Upper lobe of left lung (tissue), 6 donors: ENCODE data around the gene SMIM36. TPM values are rescaled to one million over a fixed set of nuclear protein-coding genes. Genes with fewer than 3 reads are reported as not detected.

Experiments
- ATAC-seq, 2 donors: fragments of 200-7000 bp; cut with Tn5 transposase; one replicate each; pipeline ENCODE4 v1.9.1; 2022; ENCODE audit warnings: mild to moderate bottlenecking in 2 of 2, moderate library complexity in 2 of 2; ENCODE audit not compliant: low FRiP score in 2 of 2
- DNase-seq, 2 donors: peaks; one replicate each; pipeline ENCODE4 v3.0.0-alpha.2; 2019 to 2020
- H3K27ac ChIP-seq, 4 donors: fragments of 200-600 bp; sonication (generic); one replicate each; pipeline ENCODE4 v1.5.1; 2016 to 2019
- H3K27me3 ChIP-seq, 4 donors: fragments of 200-600 bp; sonication (generic); one replicate each; pipeline ENCODE4 v1.5.1; 2017 to 2019
- H3K36me3 ChIP-seq, 4 donors: fragments of 200-600 bp; sonication (generic); one replicate each; pipeline ENCODE4 v1.5.1; 2016 to 2019
- H3K4me1 ChIP-seq, 4 donors: fragments of 200-600 bp; sonication (generic); one replicate each; pipeline ENCODE4 v1.5.1; 2018 to 2019
- H3K4me3 ChIP-seq, 4 donors: fragments of 200-600 bp; sonication (generic); one replicate each; pipeline ENCODE4 v1.5.1; 2017 to 2019; ENCODE audit warnings: mild to moderate bottlenecking in 2 of 4, moderate library complexity in 1 of 4
- H3K9me3 ChIP-seq, 4 donors: fragments of 200-600 bp; sonication (generic); one replicate each; pipeline ENCODE4 v1.5.1; 2018 to 2019
- CTCF ChIP-seq, 6 experiments: fragments of 450-650 bp in 4 of 6; fragments of 200-600 bp in 2 of 6; sonication (generic) in 2 of 6; IDR thresholded peaks; one replicate each; pipeline ENCODE4 v1.5.1; 2016 to 2019; ENCODE audit warnings: antibody characterized with exemption in 6 of 6
- EP300 ChIP-seq, 4 donors: sonication (generic); formaldehyde crosslinking; IDR thresholded peaks; one replicate each; pipeline ENCODE4 v1.5.1; 2017; ENCODE audit warnings: antibody characterized with exemption in 4 of 4, control low read depth in 2 of 4
- POLR2A ChIP-seq, 4 donors: fragments of 450-650 bp; IDR thresholded peaks; one replicate each; pipeline ENCODE4 v1.5.1; 2016 to 2017; ENCODE audit warnings: antibody characterized with exemption in 4 of 4, mild to moderate bottlenecking in 2 of 4
- POLR2AphosphoS5 ChIP-seq, 2 donors: sonication (generic); formaldehyde crosslinking; IDR thresholded peaks; one replicate each; pipeline ENCODE4 v1.5.1; 2017; ENCODE audit warnings: antibody characterized with exemption in 2 of 2
- WGBS, 2 donors: methylation state at CpG; one replicate each; pipeline ENCODE4 v1.1.5; 2017 to 2018; 5-methylcytosine and 5-hydroxymethylcytosine counted together
- total RNA-seq, 6 donors: library from RNA; depleted of rRNA in 4 of 6; stranded (reverse); fragments of >200 nt in 4 of 6; gene quantifications; one replicate each; pipeline versions ENCODE4 v1.1.0 to v1.2.1, GENCODE V29; 2016 to 2021
- donor health status: DM: no; HTN: no; CAD: no; lungs with moderate emphysema.
- donor health status: DM: no; HTN: yes; CAD: no; lungs with severe emphysema.

Gene SMIM36
- total RNA-seq, 6 donors from 2014 or later, result not detected

GRCh38 chr17:55533608-55534007, 22.4 kb upstream of the SMIM36 start:
- ATAC-seq, result no peak
- no peaks in the 10 kb centered on the region for H3K36me3 ChIP-seq

GRCh38 chr17:55532670-55533069, 21.4 kb upstream of the SMIM36 start:
- DNase-seq (no peak), ATAC-seq (no peak)
- WGBS, 2 donors, result 44 to 57% methylated on average over 1 of the region's 1 CpG
- no peak for TF ChIP-seq POLR2AphosphoS5 (IDR thresholded peaks at IDR 0.05)
- TF ChIP-seq EP300 (IDR thresholded peaks at IDR 0.05), result no peak
- TF ChIP-seq CTCF (IDR thresholded peaks at IDR 0.05), result no peak
- no peak for TF ChIP-seq POLR2A (IDR thresholded peaks at IDR 0.05)
- no peak overlapping the region for H3K4me3 ChIP-seq
- no peaks in the 10 kb centered on the region for H3K36me3 ChIP-seq
- H3K27me3 ChIP-seq, result no peaks in the 10 kb centered on the region
- no peaks in the 10 kb centered on the region for H3K9me3 ChIP-seq
- peaks cover 0 to 2% (median 0%) of the 10 kb centered on the region in 4 donors for H3K4me1 ChIP-seq
- no peak overlapping the region for H3K27ac ChIP-seq

More at GRCh38 chr17:55533608-55534007, 22.4 kb upstream of the SMIM36 start:
- Histone ChIP-seq H3K4me1 (no peaks in the 10 kb centered on the region), H3K27me3 (no peaks in the 10 kb centered on the region), H3K27ac (no peak overlapping the region), H3K4me3 (no peak overlapping the region), H3K9me3 (no peaks in the 10 kb centered on the region)
- TF ChIP-seq EP300 (IDR thresholded peaks at IDR 0.05), result no peak
- no peak for TF ChIP-seq POLR2AphosphoS5 (IDR thresholded peaks at IDR 0.05)
- TF ChIP-seq POLR2A (IDR thresholded peaks at IDR 0.05), result no peak
- no peak for TF ChIP-seq CTCF (IDR thresholded peaks at IDR 0.05)
- no peak for DNase-seq

- no peaks in the 10 kb centered on the region for H3K36me3 ChIP-seq
- H3K4me3 ChIP-seq, result no peak overlapping the region
- ATAC-seq, result no peak
- H3K4me1 ChIP-seq, result peaks cover 0 to 7% (median 0%) of the 10 kb centered on the region in 4 donors
- TF ChIP-seq POLR2A (IDR thresholded peaks at IDR 0.05), result no peak
- no peaks in the 10 kb centered on the region for H3K27me3 ChIP-seq
- no peak for DNase-seq
- peak overlapping the region in 3 of 4 donors; percentile 1 to 71 (median 40) for H3K27ac ChIP-seq
- no peaks in the 10 kb centered on the region for H3K9me3 ChIP-seq
- WGBS, 2 donors, result 47 to 73% methylated on average over 5 of the region's 5 CpGs
These were observed 19.9 kb upstream of the SMIM36 start for GRCh38 chr17:55531053-55531728.

- Histone ChIP-seq H3K9me3 (no peaks in the 10 kb centered on the region), H3K36me3 (no peaks in the 10 kb centered on the region), H3K4me3 (no peak overlapping the region), H3K27me3 (no peaks in the 10 kb centered on the region), H3K27ac (peak overlapping the region in 2 of 4 donors; percentile 40 to 71), H3K4me1 (peaks cover 0 to 7% (median 0%) of the 10 kb centered on the region in 4 donors)
- WGBS, 2 donors, result 87 to 88% methylated on average over 3 of the region's 3 CpGs
- no peak for TF ChIP-seq POLR2A (IDR thresholded peaks at IDR 0.05)
- no peak for TF ChIP-seq EP300 (IDR thresholded peaks at IDR 0.05)
- no peak for TF ChIP-seq CTCF (IDR thresholded peaks at IDR 0.05)
- TF ChIP-seq POLR2AphosphoS5 (IDR thresholded peaks at IDR 0.05), result no peak
- DNase-seq, result no peak
- ATAC-seq, result no peak
These were observed 18.8 kb upstream of the SMIM36 start for GRCh38 chr17:55530064-55530463.

GRCh38 chr17:55527540-55528118, 16.4 kb upstream of the SMIM36 start:
- no peak for DNase-seq

More at GRCh38 chr17:55527540-55528118, 16.4 kb upstream of the SMIM36 start:
- Histone ChIP-seq H3K4me1 (peaks cover 0 to 7% (median 0%) of the 10 kb centered on the region in 4 donors), H3K27ac (no peak overlapping the region), H3K27me3 (no peaks in the 10 kb centered on the region), H3K36me3 (no peaks in the 10 kb centered on the region), H3K9me3 (no peaks in the 10 kb centered on the region), H3K4me3 (no peak overlapping the region)
- TF ChIP-seq POLR2AphosphoS5 (IDR thresholded peaks at IDR 0.05) (no peak), POLR2A (IDR thresholded peaks at IDR 0.05) (no peak), EP300 (IDR thresholded peaks at IDR 0.05) (no peak), CTCF (IDR thresholded peaks at IDR 0.05) (peak; percentile 33 to 56 (median 50))
- ATAC-seq, result peak in 1 of 2 donors; percentile 81
- 47 to 60% methylated on average over 4 to 5 of the region's 5 CpGs for WGBS, 2 donors
